ENCODE measurements around the gene GJB1.

- no peak for TF ChIP-seq ZNF639 (tag by site-specific recombination; IDR thresholded peaks at IDR 0.05)
- no peak for TF ChIP-seq PRDM1 (tag by site-specific recombination; IDR thresholded peaks at IDR 0.05)
- no peak for TF ChIP-seq CTCF (tag by site-specific recombination; IDR thresholded peaks at IDR 0.05)
- TF ChIP-seq, protein P1, sequence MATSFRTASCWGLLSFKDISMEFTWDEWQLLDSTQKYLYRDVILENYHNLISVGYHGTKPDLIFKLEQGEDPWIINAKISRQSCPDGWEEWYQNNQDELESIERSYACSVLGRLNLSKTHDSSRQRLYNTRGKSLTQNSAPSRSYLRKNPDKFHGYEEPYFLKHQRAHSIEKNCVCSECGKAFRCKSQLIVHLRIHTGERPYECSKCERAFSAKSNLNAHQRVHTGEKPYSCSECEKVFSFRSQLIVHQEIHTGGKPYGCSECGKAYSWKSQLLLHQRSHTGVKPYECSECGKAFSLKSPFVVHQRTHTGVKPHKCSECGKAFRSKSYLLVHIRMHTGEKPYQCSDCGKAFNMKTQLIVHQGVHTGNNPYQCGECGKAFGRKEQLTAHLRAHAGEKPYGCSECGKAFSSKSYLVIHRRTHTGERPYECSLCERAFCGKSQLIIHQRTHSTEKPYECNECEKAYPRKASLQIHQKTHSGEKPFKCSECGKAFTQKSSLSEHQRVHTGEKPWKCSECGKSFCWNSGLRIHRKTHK (tag by site-specific recombination; IDR thresholded peaks at IDR 0.05) = no peak
- no peak for TF ChIP-seq PRDM6 (tag by site-specific recombination; IDR thresholded peaks at IDR 0.05)
- TF ChIP-seq MYNN (tag by site-specific recombination; IDR thresholded peaks at IDR 0.05; ENCODE audit: borderline replicate concordance) = no peak
- TF ChIP-seq ZNF112 (tag by site-specific recombination; IDR thresholded peaks at IDR 0.05) = no peak
Observed at GRCh38 chrX:71181910-71182799, 40.9 kb upstream of the GJB1 start.

All from HEK293 (cell line).